Stimulated activated naive B cell treated with anti-CD40 and anti-IgM and Interleukin-4, amounts not matched to agents 10 μg/mL and 1 μg/mL and 100 μg/mL, for 72 hours (primary cell): ENCODE measurements around the gene HDAC10.

Source experiments
- ATAC-seq, 2 donors: fragments of 150-1000 bp; cut with Tn5 transposase; replicated peaks; 2 replicates each; pipeline ENCODE4 v1.10.0; 2021; ENCODE audit warnings: moderate library complexity in 1 of 2
- DNase-seq: peaks from one replicate; pipeline ENCODE4 v3.0.0; 2021
- H3K27ac Mint-ChIP-seq: one replicate; pipeline ENCODE4 v1.8.0; 2022; ENCODE audit warnings: mild to moderate bottlenecking, mixed read lengths
- H3K27me3 Mint-ChIP-seq, 2 donors: one replicate each; pipeline ENCODE4 v1.8.0; 2022; ENCODE audit warnings: mixed read lengths in 2 of 2
- H3K36me3 Mint-ChIP-seq, 2 donors: one replicate each; pipeline ENCODE4 v1.8.0; 2022; ENCODE audit warnings: mixed read lengths in 2 of 2, mild to moderate bottlenecking in 1 of 2
- H3K4me1 Mint-ChIP-seq, 2 donors: one replicate each; pipeline ENCODE4 v1.8.0; 2022; ENCODE audit warnings: mixed read lengths in 2 of 2, mild to moderate bottlenecking in 1 of 2
- H3K4me3 Mint-ChIP-seq, 2 donors: one replicate each; pipeline ENCODE4 v1.8.0; 2022; ENCODE audit warnings: mild to moderate bottlenecking in 2 of 2, mixed read lengths in 2 of 2, moderate library complexity in 1 of 2
- H3K9me3 Mint-ChIP-seq, 2 donors: one replicate each; pipeline ENCODE4 v1.8.0; 2022; ENCODE audit warnings: mixed read lengths in 2 of 2, mild to moderate bottlenecking in 1 of 2

HDAC10 gene

GRCh38 chr22:50218996-50219727 lies 31.9 kb downstream of the HDAC10 start:
- no peaks in the 10 kb centered on the region for H3K9me3 Mint-ChIP-seq
- H3K4me1 Mint-ChIP-seq, result peaks cover 11 to 32% of the 10 kb centered on the region in 2 donors
- no peaks in the 10 kb centered on the region for H3K27me3 Mint-ChIP-seq
- ATAC-seq (peak; percentile 23 to 26), DNase-seq (no peak)
- H3K27ac Mint-ChIP-seq, result no peak overlapping the region
- H3K36me3 Mint-ChIP-seq, result peaks cover 58 to 72% of the 10 kb centered on the region in 2 donors
- no peak overlapping the region for H3K4me3 Mint-ChIP-seq

GRCh38 chr22:50218153-50218995 lies 32.7 kb downstream of the HDAC10 start:
- H3K4me3 Mint-ChIP-seq, result no peak overlapping the region
- H3K36me3 Mint-ChIP-seq, result peaks cover 57 to 74% of the 10 kb centered on the region in 2 donors
- peaks cover 13 to 33% of the 10 kb centered on the region in 2 donors for H3K4me1 Mint-ChIP-seq
- no peaks in the 10 kb centered on the region for H3K9me3 Mint-ChIP-seq
- peak overlapping the region; percentile 56 for H3K27ac Mint-ChIP-seq
- DNase-seq (no peak), ATAC-seq (peak; percentile 15 to 26)
- no peaks in the 10 kb centered on the region for H3K27me3 Mint-ChIP-seq

GRCh38 chr22:50217543-50218152 lies 33.4 kb downstream of the HDAC10 start:
- H3K27ac Mint-ChIP-seq, result peak overlapping the region; percentile 42
- no peaks in the 10 kb centered on the region for H3K9me3 Mint-ChIP-seq
- no peaks in the 10 kb centered on the region for H3K27me3 Mint-ChIP-seq
- H3K4me3 Mint-ChIP-seq, result peak overlapping the region in 1 of 2 donors; percentile 28
- DNase-seq (no peak), ATAC-seq (no peak)
- peaks cover 57 to 75% of the 10 kb centered on the region in 2 donors for H3K36me3 Mint-ChIP-seq
- peaks cover 14 to 40% of the 10 kb centered on the region in 2 donors for H3K4me1 Mint-ChIP-seq

DNA sequence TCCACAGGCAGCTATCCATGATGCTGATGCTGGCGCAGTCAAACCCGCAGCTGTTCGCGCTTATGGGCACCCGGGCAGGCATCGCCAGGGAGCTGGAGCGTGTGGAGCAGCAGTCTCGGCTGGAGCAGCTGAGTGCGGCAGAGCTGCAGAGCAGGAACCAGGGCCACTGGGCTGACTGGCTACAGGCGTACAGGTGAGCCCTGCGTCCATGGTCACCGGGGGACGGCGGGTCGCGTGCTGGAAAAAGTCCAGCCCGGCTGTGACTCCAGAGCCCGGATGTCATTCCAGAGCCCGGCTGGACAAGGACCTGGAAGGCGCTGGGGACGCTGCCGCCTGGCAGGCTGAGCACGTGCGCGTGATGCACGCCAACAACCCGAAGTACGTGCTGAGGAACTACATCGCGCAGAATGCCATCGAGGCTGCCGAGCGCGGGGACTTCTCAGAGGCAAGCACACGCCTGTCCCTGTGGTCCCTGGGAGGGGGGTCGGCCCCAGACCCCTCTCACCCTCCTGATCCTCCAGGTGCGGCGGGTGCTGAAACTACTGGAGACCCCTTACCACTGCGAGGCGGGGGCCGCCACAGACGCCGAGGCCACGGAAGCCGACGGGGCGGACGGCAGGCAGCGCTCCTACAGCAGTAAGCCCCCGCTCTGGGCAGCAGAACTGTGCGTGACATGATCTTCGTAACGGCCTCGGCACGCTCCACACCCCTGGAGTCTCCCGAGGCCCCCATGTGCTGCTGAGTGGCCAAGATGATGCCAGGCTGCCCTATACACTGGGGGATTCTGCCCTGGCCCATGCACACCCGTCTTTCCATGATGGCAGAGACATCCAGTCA lies 34.2 kb downstream of the HDAC10 start:
- H3K36me3 Mint-ChIP-seq, result peaks cover 56 to 75% of the 10 kb centered on the region in 2 donors
- H3K27me3 Mint-ChIP-seq, result no peaks in the 10 kb centered on the region
- H3K4me3 Mint-ChIP-seq, result no peak overlapping the region
- peak overlapping the region; percentile 42 for H3K27ac Mint-ChIP-seq
- H3K9me3 Mint-ChIP-seq, result no peaks in the 10 kb centered on the region
- DNase-seq, result no peak
- H3K4me1 Mint-ChIP-seq, result peaks cover 14 to 44% of the 10 kb centered on the region in 2 donors
- ATAC-seq, result no peak

DNA sequence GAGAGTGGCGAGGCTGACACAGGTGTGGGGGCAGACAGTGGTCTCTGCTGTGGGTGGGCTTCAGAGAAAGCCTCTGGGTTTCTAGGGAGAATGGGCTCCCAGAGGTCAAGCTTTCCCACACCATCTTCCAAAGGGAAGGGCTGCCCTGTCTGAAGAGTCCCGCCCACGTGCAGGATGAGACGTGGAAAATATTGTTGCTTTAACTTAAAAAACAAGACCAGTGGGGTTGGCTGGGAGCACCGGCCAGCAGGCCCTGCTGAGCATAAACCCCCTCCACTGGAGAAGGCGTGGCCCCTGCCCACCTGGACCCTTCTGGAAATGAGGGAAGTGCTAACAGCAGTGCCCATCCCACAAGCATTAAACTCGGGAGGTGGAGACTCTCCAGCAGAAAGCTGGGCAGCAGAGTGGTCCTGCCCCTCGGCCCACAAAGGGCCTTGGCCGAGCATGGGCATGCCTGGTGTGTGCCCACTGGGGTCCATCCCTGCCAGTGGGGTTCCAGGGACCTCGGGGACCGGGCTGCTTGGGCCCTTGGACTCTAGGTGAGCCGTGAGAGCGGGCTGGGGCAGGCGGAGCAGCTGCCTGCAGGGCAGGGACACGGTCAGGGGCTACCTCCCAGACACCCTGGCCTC lies 34.9 kb downstream of the HDAC10 start:
- Mint-ChIP-seq H3K4me3 (no peak overlapping the region), H3K9me3 (no peaks in the 10 kb centered on the region), H3K27me3 (no peaks in the 10 kb centered on the region), H3K27ac (peak overlapping the region; percentile 56), H3K36me3 (peaks cover 53 to 73% of the 10 kb centered on the region in 2 donors), H3K4me1 (peaks cover 14 to 44% of the 10 kb centered on the region in 2 donors)
- no peak for ATAC-seq
- no peak for DNase-seq

DNA sequence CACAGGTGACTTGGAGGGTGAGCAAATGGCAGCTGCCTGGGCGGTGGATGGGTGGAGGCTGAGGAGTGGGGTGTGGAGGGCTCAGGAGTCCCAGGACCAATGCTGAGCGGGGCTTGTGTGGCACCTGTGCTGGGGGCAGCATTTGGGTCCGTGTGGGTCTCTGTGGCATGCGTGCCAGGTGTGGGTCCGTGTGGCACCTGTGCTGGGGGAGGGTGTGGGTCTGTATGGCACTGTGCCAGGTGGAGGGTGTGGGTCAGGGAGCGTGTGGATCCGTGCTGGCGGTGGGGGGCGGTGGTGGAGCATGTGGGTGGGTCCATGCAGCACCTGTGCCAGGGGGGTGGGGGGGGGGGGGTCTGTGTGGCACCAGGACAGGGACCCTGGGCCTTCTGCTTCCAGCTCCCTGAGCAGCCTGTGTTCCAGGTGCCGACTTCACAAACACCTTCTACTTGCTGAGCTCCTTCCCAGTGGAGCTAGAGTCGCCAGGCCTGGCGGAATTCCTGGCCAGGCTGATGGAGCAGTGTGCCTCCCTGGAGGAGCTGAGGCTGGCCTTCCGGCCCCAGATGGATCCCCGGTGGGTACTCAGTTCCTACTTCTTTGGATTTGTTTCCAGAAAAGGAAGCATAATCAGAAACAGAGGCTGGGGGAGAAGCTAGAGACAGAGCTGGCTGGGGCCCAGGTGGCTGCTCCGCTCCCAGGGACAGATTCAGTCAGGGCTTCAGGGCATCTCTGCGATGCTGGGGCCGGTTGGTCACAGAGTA lies 35.6 kb downstream of the HDAC10 start:
- no peak for ATAC-seq
- peaks cover 14 to 44% of the 10 kb centered on the region in 2 donors for H3K4me1 Mint-ChIP-seq
- peaks cover 50 to 72% of the 10 kb centered on the region in 2 donors for H3K36me3 Mint-ChIP-seq
- no peaks in the 10 kb centered on the region for H3K27me3 Mint-ChIP-seq
- peak overlapping the region in 1 of 2 donors; percentile 3 for H3K4me3 Mint-ChIP-seq
- peak overlapping the region; percentile 84 for H3K27ac Mint-ChIP-seq
- DNase-seq, result no peak
- H3K9me3 Mint-ChIP-seq, result no peaks in the 10 kb centered on the region

GRCh38 chr22:50213263-50213662 lies 37.8 kb downstream of the HDAC10 start:
- DNase-seq (no peak), ATAC-seq (no peak)
- Mint-ChIP-seq H3K27me3 (no peaks in the 10 kb centered on the region), H3K9me3 (no peaks in the 10 kb centered on the region), H3K4me3 (no peak overlapping the region), H3K4me1 (peaks cover 19 to 40% of the 10 kb centered on the region in 2 donors), H3K36me3 (peaks cover 41 to 66% of the 10 kb centered on the region in 2 donors), H3K27ac (peak overlapping the region; percentile 45)

GRCh38 chr22:50211147-50211546 lies 39.9 kb downstream of the HDAC10 start:
- DNase-seq (no peak), ATAC-seq (no peak)
- Mint-ChIP-seq H3K27ac (no peak overlapping the region), H3K4me3 (no peak overlapping the region), H3K36me3 (peaks cover 35 to 65% of the 10 kb centered on the region in 2 donors), H3K9me3 (no peaks in the 10 kb centered on the region), H3K4me1 (peaks cover 33 to 50% of the 10 kb centered on the region in 2 donors), H3K27me3 (no peaks in the 10 kb centered on the region)

- Mint-ChIP-seq H3K36me3 (peaks cover 32 to 62% of the 10 kb centered on the region in 2 donors), H3K4me1 (peaks cover 34 to 51% of the 10 kb centered on the region in 2 donors), H3K27me3 (no peaks in the 10 kb centered on the region), H3K9me3 (no peaks in the 10 kb centered on the region), H3K4me3 (no peak overlapping the region), H3K27ac (peak overlapping the region; percentile 90)
- DNase-seq (no peak), ATAC-seq (no peak)
Observed at GRCh38 chr22:50210378-50211139, 40.5 kb downstream of the HDAC10 start.

DNA sequence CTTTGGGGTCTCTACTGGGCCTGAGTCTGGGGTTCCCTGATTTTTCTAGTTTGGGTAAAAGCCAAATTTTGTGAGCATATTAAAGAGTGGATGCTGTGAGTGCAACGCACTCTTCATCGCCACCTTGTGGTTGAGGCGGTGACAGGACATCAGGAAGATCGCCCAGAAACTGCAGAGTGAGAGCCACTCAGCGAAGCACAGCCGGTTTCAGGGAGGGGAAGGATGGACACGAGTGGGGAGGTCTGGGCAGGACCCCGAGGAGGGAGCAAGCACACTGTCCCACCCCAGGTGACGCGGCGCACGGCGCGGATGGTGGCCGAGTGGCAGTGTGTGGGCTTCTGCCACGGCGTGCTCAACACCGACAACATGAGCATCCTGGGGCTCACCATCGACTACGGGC lies 41.2 kb downstream of the HDAC10 start:
- DNase-seq, result no peak
- Mint-ChIP-seq H3K4me1 (peaks cover 32 to 51% of the 10 kb centered on the region in 2 donors), H3K36me3 (peaks cover 33 to 62% of the 10 kb centered on the region in 2 donors), H3K9me3 (no peaks in the 10 kb centered on the region), H3K4me3 (no peak overlapping the region), H3K27me3 (no peaks in the 10 kb centered on the region), H3K27ac (peak overlapping the region; percentile 90)
- ATAC-seq, result peak; percentile 80

GRCh38 chr22:50208939-50209892 lies 41.8 kb downstream of the HDAC10 start:
- peak; percentile 20 to 35 for ATAC-seq
- H3K4me1 Mint-ChIP-seq, result peaks cover 33 to 51% of the 10 kb centered on the region in 2 donors
- H3K36me3 Mint-ChIP-seq, result peaks cover 35 to 65% of the 10 kb centered on the region in 2 donors
- DNase-seq, result no peak
- H3K9me3 Mint-ChIP-seq, result no peaks in the 10 kb centered on the region
- peak overlapping the region; percentile 90 for H3K27ac Mint-ChIP-seq
- H3K4me3 Mint-ChIP-seq, result no peak overlapping the region
- no peaks in the 10 kb centered on the region for H3K27me3 Mint-ChIP-seq
